ENCODE data around the gene MRPL17. TPM values are rescaled to one million over a fixed set of nuclear protein-coding genes. Genes with fewer than 3 reads are reported as not detected.

The MRPL17 gene
- total RNA-seq, 1 experiment from 2014 or later, result 75.0 TPM

DNA sequence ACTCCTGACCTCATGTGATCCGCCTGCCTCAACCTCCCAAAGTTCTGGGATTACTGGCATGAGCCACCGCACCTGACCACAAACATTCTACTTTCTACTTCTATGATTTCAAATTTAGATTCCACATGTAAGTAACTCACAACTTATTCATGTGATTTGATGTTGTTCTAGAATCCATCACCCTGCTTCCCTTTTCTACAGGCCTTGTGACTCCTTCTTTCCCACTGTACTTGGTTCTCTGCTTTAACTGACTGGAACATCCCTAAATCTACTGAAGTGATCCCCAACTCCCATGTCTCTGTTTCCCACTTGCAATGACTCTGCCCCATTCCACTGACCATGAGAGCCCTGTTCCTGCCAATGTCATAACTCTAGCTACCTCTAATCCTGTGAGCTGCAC is 25.7 kb upstream of the MRPL17 start (continued):
- TF ChIP-seq, protein P1, sequence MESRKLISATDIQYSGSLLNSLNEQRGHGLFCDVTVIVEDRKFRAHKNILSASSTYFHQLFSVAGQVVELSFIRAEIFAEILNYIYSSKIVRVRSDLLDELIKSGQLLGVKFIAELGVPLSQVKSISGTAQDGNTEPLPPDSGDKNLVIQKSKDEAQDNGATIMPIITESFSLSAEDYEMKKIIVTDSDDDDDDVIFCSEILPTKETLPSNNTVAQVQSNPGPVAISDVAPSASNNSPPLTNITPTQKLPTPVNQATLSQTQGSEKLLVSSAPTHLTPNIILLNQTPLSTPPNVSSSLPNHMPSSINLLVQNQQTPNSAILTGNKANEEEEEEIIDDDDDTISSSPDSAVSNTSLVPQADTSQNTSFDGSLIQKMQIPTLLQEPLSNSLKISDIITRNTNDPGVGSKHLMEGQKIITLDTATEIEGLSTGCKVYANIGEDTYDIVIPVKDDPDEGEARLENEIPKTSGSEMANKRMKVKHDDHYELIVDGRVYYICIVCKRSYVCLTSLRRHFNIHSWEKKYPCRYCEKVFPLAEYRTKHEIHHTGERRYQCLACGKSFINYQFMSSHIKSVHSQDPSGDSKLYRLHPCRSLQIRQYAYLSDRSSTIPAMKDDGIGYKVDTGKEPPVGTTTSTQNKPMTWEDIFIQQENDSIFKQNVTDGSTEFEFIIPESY (IDR thresholded peaks at IDR 0.05; ENCODE audit: extremely low read depth, insufficient replicate concordance, low read length), result no peak
- no peak for TF ChIP-seq CEBPB (IDR thresholded peaks at IDR 0.05; ENCODE audit: low read depth)

DNA sequence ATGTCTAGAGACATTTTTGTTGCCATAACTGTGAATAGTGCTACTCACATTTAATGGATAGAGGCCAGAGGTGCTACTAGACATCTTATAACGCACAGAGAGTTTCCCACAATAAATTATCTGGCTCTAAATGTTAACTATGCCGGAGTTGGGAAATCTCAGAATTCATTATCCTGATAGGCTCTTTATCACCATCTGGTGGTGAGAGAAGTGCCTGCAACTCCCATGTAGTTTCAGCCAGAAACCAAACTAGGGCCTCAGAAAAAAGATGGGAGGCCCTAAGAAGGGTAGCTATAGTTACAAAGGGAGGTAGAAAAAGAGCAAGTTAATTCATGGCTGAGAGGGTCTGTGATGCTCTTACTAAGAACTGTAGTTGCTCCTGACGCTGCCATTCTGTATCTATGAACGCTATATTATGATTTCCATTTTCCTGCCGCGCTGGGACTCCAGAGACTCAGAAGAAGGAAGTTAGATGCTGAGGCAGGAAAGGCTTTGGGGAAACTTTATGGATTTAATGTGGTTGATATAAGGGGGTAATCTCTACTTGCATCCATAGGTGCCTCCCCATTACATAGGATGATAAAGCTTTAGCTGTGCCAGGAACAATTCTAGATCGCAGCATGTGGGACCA is 22.9 kb upstream of the MRPL17 start:
- ATAC-seq, result peak; percentile 71
- H3K27me3 ChIP-seq (ENCODE audit: insufficient read depth, low read length), result no peaks in the 10 kb centered on the region
- TF ChIP-seq CEBPB (IDR thresholded peaks at IDR 0.05; ENCODE audit: low read depth), result peak; percentile 74
- TF ChIP-seq RAD21 (IDR thresholded peaks at IDR 0.05; ENCODE audit: low read depth), result peak; percentile 76
- no peak for TF ChIP-seq SIN3A (IDR thresholded peaks at IDR 0.05; ENCODE audit: low read depth)
- no peak for TF ChIP-seq EZH2 (IDR thresholded peaks at IDR 0.05)
- TF ChIP-seq ELF1 (IDR thresholded peaks at IDR 0.05; ENCODE audit: borderline replicate concordance, low read depth), result no peak
- TF ChIP-seq, protein P2, sequence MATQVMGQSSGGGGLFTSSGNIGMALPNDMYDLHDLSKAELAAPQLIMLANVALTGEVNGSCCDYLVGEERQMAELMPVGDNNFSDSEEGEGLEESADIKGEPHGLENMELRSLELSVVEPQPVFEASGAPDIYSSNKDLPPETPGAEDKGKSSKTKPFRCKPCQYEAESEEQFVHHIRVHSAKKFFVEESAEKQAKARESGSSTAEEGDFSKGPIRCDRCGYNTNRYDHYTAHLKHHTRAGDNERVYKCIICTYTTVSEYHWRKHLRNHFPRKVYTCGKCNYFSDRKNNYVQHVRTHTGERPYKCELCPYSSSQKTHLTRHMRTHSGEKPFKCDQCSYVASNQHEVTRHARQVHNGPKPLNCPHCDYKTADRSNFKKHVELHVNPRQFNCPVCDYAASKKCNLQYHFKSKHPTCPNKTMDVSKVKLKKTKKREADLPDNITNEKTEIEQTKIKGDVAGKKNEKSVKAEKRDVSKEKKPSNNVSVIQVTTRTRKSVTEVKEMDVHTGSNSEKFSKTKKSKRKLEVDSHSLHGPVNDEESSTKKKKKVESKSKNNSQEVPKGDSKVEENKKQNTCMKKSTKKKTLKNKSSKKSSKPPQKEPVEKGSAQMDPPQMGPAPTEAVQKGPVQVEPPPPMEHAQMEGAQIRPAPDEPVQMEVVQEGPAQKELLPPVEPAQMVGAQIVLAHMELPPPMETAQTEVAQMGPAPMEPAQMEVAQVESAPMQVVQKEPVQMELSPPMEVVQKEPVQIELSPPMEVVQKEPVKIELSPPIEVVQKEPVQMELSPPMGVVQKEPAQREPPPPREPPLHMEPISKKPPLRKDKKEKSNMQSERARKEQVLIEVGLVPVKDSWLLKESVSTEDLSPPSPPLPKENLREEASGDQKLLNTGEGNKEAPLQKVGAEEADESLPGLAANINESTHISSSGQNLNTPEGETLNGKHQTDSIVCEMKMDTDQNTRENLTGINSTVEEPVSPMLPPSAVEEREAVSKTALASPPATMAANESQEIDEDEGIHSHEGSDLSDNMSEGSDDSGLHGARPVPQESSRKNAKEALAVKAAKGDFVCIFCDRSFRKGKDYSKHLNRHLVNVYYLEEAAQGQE (IDR thresholded peaks at IDR 0.05; ENCODE audit: low read depth), result no peak
- TF ChIP-seq, protein P3, sequence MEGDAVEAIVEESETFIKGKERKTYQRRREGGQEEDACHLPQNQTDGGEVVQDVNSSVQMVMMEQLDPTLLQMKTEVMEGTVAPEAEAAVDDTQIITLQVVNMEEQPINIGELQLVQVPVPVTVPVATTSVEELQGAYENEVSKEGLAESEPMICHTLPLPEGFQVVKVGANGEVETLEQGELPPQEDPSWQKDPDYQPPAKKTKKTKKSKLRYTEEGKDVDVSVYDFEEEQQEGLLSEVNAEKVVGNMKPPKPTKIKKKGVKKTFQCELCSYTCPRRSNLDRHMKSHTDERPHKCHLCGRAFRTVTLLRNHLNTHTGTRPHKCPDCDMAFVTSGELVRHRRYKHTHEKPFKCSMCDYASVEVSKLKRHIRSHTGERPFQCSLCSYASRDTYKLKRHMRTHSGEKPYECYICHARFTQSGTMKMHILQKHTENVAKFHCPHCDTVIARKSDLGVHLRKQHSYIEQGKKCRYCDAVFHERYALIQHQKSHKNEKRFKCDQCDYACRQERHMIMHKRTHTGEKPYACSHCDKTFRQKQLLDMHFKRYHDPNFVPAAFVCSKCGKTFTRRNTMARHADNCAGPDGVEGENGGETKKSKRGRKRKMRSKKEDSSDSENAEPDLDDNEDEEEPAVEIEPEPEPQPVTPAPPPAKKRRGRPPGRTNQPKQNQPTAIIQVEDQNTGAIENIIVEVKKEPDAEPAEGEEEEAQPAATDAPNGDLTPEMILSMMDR (IDR thresholded peaks at IDR 0.05 in 2 of 3, conservative IDR thresholded peaks at IDR 0.05 in 1 of 3; ENCODE audit: borderline replicate concordance in 1 of 3, insufficient read depth in 1 of 3, low read depth in 2 of 3, low read length in 2 of 3), result peak; percentile 80 to 93 (median 90)
- no peaks in the 10 kb centered on the region for H3K79me2 ChIP-seq (ENCODE audit: insufficient read depth, low read length)
- intact Hi-C loops (cut with micrococcal nuclease), result loop anchor here (1.0 kb wide), 2 partner anchors 175 to 327 kb away; no protein-coding TSS in a partner anchor
- no peaks in the 10 kb centered on the region for H4K20me1 ChIP-seq (ENCODE audit: insufficient read depth)
- CTCF ChIA-PET, result interaction anchor here (0.8 to 5.6 kb wide), 9 partner anchors 9 to 327 kb away, joined by 3 to 53 read pairs (median 4); partner anchors contain the start of genes MRPL17 and SMPD1
- H3K9me2 ChIP-seq (ENCODE audit: insufficient read depth), result no peaks in the 10 kb centered on the region
- no peaks in the 10 kb centered on the region for H3K36me3 ChIP-seq (ENCODE audit: control insufficient read depth in 1 of 2, insufficient read depth in 2 of 2, low read length in 2 of 2)
- H3K27ac ChIP-seq (ENCODE audit: low read depth, low read length), result no peak overlapping the region
- no peak overlapping the region for H3K4me2 ChIP-seq (ENCODE audit: low read length)
- no peak overlapping the region for H3K4me3 ChIP-seq (replicated peaks in 1 of 2; ENCODE audit: low read depth in 1 of 2, low read length in 2 of 2)
- peak overlapping the region; percentile 89 for H2AFZ ChIP-seq (ENCODE audit: low read depth, low read length, poor library complexity, severe bottlenecking)
- POLR2A ChIA-PET, result interaction anchor here (0.6 kb wide), 1 partner anchor 32 kb away, joined by 3 read pairs; no protein-coding TSS in a partner anchor
- RAD21 ChIA-PET (ENCODE audit: low non-redundant PET in 1 of 2, low total read pairs in 2 of 2, uncharacterized antibody in 2 of 2, unreplicated experiment in 2 of 2), result interaction anchor here (0.7 to 1.2 kb wide), 2 partner anchors 327 to 328 kb away, joined by 3 to 5 read pairs; no protein-coding TSS in a partner anchor
- no peak overlapping the region for H3K9ac ChIP-seq (ENCODE audit: low read length)
- DNase-seq (ENCODE audit: low read depth, low spot score), result no peak
- no peaks in the 10 kb centered on the region for H3K9me3 ChIP-seq (ENCODE audit: control insufficient read depth in 1 of 2, insufficient read depth in 1 of 2, low read depth in 1 of 2, low read length in 2 of 2)
- no peaks in the 10 kb centered on the region for H3K4me1 ChIP-seq (ENCODE audit: control insufficient read depth in 1 of 2, insufficient read depth in 2 of 2, low read length in 2 of 2)
- BruUV-seq (replicated peaks), result no TSS peak
